NOMO-1 treated with dmso at 0.1 percent for 144 hours (cell line): ENCODE results near the gene PAQR5.
"Not testable (repeated sequence)": the region's sequence is repeated elsewhere in the genome, so short reads cannot be mapped to it uniquely, and the experiment has no call there.

Source experiments
- DNase-seq: peaks from one replicate; lab custom pipeline; 2025; ENCODE audit not compliant: unreplicated experiment; lab: John Stamatoyannopoulos, UW

Gene PAQR5

GRCh38 chr15:69315402-69316110, 16.8 kb downstream of the PAQR5 start:
- no peak for DNase-seq

- no peak for DNase-seq
Measured at GRCh38 chr15:69316291-69316690, 17.6 kb downstream of the PAQR5 start.

- no peak for DNase-seq
Measured at GRCh38 chr15:69317392-69317841, 18.7 kb downstream of the PAQR5 start.

- no peak for DNase-seq
Measured at GRCh38 chr15:69318033-69318432, 19.3 kb downstream of the PAQR5 start.

- no peak for DNase-seq
Measured at GRCh38 chr15:69319384-69320375, 21.0 kb downstream of the PAQR5 start.

GRCh38 chr15:69320977-69321554, 22.4 kb downstream of the PAQR5 start:
- DNase-seq: peak; percentile 51

- DNase-seq: no peak
Measured at GRCh38 chr15:69323893-69324430, 25.2 kb downstream of the PAQR5 start.

GRCh38 chr15:69324565-69324964, 25.9 kb downstream of the PAQR5 start:
- no peak for DNase-seq

- no peak for DNase-seq
Measured at GRCh38 chr15:69325456-69325971, 26.8 kb downstream of the PAQR5 start.

- DNase-seq: no peak
Measured at GRCh38 chr15:69328080-69328479, 29.4 kb downstream of the PAQR5 start.

- no peak for DNase-seq
Measured at GRCh38 chr15:69328739-69329138, 30.0 kb downstream of the PAQR5 start.

- DNase-seq: no peak
Measured at GRCh38 chr15:69337138-69337537, 38.4 kb downstream of the PAQR5 start.

- DNase-seq: no peak
Measured at GRCh38 chr15:69338535-69339213, 40.0 kb downstream of the PAQR5 start.

- DNase-seq: not testable (repeated sequence)
Measured at GRCh38 chr15:69339214-69339543, 40.5 kb downstream of the PAQR5 start.

- DNase-seq: no peak
Measured at GRCh38 chr15:69340243-69340900, 41.7 kb downstream of the PAQR5 start.

- DNase-seq: no peak
Measured at GRCh38 chr15:69341356-69341755, 42.6 kb downstream of the PAQR5 start.

- DNase-seq: no peak
Measured at GRCh38 chr15:69342460-69343076, 43.9 kb downstream of the PAQR5 start.

- no peak for DNase-seq
Measured at GRCh38 chr15:69343133-69343532, 44.4 kb downstream of the PAQR5 start.

- DNase-seq: no peak
Measured at GRCh38 chr15:69344238-69344637, 45.5 kb downstream of the PAQR5 start.

GRCh38 chr15:69346112-69346511, 47.4 kb downstream of the PAQR5 start:
- DNase-seq: no peak
